HG02981 (cell line): ENCODE measurements around the gene NACAD.

Source experiments
- ATAC-seq: cut with Tn5 transposase; IDR thresholded peaks from one replicate; pipeline ENCODE4 v1.9.1; 2021; ENCODE audit warnings: mild to moderate bottlenecking, moderate library complexity; ENCODE audit not compliant: unreplicated experiment

The NACAD gene

DNA sequence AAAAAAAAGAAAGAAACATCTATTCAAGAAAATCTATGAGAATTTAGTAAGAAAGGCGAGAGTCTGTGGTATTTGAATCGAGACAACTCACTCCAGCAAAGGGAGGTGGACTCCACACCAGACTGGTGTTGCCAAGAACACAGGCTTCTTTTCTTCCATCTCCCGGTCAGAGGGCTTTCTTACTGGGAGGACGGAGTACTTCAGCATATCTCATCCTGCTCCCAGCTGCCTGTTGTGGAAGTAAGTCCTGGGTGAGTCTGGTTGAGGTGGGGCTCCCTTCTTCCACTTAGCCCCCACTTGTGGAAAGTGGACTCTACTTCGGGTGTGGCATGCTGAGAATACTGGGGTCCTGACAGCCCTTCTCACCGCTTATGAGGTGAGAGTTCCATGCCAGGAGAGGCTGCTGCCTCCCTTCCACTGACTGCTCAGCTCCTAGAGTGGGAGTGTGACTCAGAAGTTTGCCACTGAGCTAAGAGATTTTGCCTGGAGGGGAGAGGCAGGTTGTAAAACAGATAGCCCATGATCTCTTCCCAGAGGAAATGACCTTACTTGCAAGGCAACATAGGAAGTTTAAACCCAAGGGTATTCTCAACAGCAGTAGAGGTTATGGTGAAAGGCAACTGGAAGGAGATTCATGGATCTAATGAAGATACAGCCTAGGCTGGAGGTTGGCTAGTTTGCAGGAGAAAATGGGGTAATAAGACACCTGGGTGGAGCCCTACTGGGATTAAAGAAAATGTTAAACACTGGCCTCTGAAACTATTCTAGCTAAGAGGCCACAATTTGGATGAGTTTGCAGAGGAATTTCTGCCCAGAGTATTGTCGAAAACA, 3.5 kb upstream of the NACAD start:
- no peak for ATAC-seq

- no peak for ATAC-seq
Observed at GRCh38 chr7:45089341-45089891, 647 bp upstream of the NACAD start.

DNA sequence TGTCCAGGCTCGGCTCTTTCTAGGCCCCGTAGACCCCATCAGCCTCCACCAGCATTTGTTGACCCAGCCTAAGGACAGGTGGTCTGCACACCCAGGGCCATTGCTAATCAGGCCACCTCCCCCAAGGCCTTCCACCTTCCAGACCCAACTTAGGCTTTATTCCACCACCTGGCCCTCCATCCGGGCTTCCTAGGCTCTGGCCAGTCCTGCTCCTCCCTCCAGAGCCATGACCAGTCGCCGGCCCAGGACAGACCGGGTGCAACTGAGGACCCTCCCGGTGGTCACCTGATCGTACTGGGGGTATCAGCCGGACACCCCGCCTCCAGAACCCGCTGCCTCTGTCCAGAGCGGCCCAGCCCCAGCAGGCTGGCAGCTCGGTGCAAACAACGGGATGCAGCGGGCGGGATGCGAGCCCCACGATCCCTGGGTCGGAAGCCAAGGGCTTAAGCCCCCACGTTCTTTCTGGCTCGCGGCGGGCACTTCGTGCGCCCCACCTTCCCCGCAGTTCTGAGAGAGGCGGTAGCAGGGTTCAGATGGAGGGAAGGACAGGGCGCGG, 545 bp downstream of the NACAD start:
- no peak for ATAC-seq

DNA sequence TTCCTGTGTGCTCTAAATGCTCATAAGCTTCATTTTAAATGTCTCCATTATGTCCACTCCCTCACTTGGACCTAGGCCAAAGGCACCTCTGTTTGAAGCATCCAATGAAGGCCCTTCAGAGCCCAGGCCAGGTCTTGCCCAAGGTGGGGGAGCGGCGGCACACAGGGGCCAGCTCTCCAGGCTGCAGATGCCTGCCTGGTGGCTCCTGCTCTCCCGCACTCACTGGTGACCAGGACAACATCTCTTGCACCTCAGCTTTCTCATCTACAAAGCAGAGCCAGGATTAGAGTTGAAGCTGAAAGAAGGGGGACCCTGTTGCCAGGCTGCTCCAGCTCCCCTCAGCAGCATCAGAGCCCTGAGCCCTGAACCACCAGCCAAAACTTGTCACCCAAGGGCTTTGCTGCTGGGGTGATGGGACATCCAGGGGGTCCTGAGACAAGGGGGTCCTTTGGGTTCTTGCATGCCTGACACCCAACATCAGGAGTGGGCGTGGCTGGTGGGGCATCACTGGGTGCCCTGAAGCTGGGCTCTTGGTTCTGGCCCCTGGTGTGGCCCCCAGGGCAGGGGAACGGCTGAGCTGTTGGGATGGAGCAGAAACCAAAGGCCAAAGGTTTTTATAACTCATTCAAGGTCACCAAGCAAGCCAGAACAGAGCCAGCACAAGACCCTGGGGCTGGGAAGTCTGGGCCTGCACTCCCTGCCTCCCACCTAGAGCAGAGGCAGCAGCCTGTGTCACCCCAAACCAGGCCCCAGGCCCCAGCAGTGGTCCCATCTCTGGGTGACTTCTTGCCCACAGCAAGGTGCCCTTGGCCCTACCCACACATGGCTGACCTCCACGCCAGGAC, 1.2 kb downstream of the NACAD start:
- ATAC-seq: no peak

- ATAC-seq: no peak
Observed at GRCh38 chr7:45086331-45087065, 2.3 kb downstream of the NACAD start.

DNA sequence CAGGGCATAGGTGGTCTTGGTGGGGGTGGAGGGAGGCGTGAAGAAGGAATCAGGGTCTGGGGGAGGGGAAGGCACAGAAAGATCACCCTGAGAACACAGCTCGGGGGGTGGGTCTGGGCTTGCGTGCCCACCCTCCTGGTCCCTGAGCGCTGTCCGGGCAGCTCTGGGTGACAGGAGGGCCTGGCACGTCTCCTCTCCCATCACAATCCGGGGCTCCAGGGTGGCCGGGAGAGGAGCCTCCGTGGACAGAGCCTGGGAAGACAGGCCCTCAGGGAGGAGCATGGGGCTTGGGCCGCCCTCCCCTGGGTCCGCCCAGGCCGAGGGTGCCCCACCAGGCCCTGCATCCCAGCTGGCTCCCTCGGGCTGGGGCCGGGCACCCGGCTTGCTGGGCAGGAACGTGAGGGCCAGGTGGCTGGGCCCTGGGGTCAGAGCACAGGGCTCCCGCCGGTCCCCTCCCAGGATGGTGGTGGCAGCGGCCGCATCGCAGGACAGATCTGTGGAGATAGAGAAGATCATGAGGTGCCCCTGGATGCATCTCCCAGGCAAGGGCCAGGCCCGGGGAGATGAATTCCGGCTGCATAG, 3.1 kb downstream of the NACAD start:
- no peak for ATAC-seq

- ATAC-seq: no peak
Observed at GRCh38 chr7:45084901-45085618, 3.7 kb downstream of the NACAD start.

DNA sequence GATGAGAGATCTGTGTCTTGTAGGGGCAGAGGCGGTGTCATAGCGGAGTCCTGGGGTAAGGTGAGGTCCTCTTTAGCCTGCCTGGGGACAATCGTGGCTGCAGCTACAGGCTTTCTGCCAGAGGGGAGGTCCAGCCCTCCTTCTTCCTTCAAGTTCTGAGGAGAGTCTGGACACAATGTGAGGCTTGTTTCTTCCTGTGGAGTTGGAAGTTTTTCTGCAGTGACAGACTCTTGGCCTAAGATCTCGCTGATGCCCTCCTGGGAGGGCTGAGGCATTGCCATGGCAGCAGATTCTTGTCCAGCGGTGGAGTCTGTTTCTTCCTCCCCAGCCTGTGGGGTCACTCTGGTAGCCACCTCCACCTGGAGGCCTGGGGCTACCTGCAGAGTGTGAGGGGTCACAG, 4.4 kb downstream of the NACAD start:
- no peak for ATAC-seq

DNA sequence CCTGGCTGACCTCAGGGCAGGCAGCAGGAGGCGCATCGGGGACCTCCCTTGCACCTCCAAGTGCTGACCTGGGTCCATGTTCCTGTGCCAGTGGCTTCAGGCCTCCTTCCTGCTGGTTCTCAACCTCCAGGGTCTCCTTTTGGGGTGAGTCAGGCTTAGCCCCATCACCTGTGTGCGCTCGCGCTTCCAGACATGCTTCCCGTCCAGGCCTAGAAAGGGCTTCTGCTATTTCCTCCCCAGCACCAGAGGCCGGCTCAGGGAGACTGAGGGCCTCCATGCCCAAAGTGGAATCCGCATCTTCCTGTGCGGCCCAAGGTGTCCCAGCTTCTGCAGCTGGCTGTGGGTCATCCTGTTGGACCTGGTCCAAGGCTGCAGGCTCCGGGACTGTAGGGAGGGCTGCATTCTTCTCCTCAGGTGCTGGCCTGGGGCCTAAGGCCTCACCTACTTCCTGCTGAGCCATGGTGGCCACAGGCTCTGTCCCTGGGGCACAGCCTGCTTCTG, 5.9 kb downstream of the NACAD start:
- ATAC-seq: no peak

DNA sequence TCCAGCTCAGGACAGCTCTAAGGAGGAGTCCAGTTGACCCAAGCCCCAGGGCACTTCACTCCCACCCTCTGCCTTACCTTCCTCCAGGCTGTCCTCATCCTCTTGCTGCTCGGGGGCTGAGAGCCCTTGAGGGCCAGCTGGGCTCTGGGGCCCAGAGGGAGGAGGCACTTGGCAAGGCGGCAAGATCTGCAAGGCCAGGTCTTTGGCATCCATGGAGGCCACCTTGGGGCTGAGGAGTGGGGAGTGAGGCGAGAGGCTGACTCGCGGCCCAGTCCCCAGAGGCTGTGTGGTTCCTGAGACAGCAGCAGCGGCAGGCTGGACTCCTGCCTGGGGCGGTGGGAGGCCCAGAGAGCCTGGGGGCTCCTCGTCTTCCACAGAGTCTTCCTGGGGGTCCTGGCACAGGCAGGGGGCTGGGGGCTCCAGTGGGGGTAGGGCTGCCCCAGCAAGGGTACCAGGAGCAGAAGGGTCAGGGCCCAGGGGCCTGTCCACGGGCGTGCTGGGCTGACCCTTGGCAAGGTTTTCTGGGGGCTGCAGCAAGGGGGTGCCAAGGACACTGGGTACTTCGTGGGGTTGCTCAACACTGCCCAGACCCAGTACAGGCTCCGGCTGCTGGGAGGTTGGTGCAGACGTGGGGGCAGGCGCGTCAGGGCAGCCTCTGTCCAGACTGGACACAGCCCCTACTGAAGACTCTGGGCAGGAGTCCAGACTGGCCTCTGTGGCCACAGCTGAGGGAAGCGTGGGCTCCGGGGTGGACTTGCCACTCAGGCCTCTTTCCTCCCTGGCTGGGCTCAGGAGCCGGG, 6.5 kb downstream of the NACAD start:
- no peak for ATAC-seq

GRCh38 chr7:45081670-45081974, 7.1 kb downstream of the NACAD start:
- no peak for ATAC-seq

DNA sequence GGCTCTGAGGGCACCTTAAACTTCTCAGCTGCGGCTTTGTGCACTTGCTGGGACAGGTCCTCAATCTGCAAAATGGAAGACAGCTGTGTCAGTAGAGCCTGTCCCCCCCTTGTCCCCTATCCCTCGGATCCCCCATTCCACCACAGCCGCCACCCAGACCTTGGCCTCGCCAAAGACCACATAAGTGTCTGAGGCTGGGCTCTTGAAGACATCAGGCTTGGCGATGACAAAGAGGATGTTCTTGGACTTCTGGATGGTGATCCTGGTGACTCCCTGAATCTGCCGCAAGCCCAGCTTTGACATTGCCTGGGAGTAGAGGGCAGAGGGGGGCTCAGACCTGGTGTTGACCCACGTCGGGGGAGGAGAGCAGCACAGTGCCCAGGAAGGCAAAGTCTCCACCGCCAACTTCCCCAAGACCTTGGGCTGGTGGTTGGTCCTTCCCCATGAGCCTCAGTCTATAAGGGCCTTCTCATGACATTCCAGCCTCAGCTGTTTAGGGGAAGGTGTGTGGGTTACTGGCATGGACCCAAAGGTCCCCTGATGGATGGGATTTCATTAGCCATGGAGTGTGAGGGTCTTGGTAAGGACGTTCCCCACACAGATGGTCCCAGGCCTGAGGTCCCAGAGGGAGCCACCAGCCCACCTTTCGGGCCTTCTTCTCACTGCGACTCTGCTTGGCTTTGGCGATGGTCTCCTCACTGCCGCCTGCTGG, 7.7 kb downstream of the NACAD start:
- ATAC-seq: no peak

- ATAC-seq: no peak
Observed at GRCh38 chr7:45080265-45080957, 8.4 kb downstream of the NACAD start.

DNA sequence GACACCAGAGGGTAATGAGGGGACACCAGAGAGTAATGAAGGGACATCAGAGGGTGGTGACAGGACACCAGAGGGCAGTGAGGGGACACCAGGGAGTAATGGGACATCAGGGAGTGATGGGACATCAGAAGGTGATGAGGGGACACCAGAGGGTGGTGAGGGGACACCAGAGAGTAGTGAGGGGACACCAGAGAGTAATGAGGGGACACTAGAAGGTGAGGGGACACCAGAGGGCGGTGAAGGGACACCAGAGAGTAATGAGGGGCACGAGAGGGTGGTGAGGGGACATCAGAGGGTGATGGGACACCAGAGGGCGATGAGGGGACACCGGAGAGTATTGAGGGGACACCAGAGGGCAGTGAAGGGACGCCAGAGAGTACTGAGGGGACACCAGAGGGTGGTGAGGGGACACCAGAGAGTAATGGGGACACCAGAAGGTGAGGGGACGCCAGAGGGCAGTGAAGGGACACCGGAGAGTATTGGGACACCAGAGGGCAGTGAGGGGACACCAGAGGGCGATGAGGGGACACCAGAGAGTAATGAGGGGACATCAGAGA, 10.6 kb downstream of the NACAD start:
- ATAC-seq: no peak

GRCh38 chr7:45077579-45077978, 11.2 kb downstream of the NACAD start:
- no peak for ATAC-seq

GRCh38 chr7:45076946-45077345, 11.8 kb downstream of the NACAD start:
- no peak for ATAC-seq
